ENCODE measurements around the gene CPNE6. TPM values are rescaled to one million over a fixed set of nuclear protein-coding genes. Genes with fewer than 3 reads are reported as not detected.

The CPNE6 gene
- total RNA-seq, 1 donor = not detected

DNA sequence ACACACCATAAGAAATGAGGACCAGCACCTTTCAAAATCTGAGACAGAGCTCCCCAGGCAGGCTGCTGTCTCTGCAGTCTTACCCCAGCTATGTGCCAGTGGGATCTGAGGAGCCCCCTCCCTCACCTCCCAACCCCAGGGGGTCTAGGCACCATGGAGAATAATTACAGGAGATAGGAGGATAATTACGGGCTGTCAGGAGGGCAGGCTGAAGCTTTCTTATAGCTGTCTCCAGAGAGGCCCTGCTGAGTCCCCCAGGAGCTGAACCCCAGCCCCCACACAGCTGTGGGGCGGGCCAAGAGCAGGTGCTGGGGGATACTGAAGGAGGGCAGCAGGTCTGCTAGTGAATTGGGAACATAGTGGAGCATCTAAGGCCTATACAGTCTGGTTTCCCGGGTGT is 6.8 kb downstream of the CPNE6 start:
- DNase-seq (ENCODE audit: low read depth) = no peak
- no peak overlapping the region for H3K4me3 ChIP-seq (ENCODE audit: low read depth, low read length)
- TF ChIP-seq, protein P1, sequence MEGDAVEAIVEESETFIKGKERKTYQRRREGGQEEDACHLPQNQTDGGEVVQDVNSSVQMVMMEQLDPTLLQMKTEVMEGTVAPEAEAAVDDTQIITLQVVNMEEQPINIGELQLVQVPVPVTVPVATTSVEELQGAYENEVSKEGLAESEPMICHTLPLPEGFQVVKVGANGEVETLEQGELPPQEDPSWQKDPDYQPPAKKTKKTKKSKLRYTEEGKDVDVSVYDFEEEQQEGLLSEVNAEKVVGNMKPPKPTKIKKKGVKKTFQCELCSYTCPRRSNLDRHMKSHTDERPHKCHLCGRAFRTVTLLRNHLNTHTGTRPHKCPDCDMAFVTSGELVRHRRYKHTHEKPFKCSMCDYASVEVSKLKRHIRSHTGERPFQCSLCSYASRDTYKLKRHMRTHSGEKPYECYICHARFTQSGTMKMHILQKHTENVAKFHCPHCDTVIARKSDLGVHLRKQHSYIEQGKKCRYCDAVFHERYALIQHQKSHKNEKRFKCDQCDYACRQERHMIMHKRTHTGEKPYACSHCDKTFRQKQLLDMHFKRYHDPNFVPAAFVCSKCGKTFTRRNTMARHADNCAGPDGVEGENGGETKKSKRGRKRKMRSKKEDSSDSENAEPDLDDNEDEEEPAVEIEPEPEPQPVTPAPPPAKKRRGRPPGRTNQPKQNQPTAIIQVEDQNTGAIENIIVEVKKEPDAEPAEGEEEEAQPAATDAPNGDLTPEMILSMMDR (IDR thresholded peaks at IDR 0.05; ENCODE audit: insufficient read depth, low read length) = no peak

DNA sequence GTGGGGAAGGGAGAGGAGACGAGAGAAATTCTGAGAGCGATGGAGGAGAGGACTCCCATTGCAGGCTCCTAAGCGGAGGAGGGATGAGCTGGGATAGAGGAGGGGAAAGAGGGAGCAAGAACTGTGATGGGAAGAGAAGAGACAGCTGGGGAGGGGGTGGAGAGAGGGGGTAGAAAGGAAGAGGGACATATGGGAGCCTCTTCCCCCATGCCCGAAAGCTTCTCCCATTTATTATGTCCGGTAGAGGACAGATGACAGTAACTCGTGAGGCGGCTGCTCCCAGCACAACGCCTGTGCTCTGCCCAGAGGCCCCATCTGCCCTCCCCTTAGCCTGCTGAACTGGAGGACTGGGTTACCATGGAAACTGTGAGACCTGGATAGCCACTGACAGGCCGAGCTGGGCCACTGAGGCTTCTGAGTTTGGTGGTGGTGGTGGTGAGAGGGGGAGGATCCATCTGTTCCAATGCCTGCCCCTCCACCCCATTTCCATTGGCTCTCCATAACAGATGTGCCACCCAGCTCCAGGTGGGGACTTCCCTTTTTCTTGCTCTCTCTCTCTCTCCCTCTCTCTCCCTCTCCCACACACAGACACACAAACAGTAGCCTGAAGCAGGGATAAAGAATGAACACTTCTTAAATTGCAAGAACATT is 8.3 kb downstream of the CPNE6 start:
- DNase-seq (ENCODE audit: low read depth) = no peak
- TF ChIP-seq, protein P1 (IDR thresholded peaks at IDR 0.05; ENCODE audit: insufficient read depth, low read length) = no peak

DNA sequence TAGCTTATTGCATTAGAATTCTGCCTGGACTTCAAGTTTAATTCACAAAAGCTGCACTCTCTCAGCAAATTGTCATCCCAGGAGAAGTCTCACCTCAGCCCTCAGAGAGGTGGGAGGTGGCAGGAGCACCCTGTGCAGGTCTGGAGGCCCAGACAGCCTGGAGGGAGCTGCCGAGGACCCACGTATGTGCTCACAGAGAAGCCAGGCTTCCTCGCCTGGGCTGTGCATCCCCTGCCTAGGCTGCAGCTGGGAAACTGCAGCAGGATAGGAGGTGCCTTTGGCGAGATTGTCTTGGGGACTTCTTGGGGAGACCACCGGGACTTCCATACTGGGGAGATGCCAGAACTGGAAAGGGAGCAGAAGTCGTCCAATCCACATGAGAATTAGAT is 8.8 kb downstream of the CPNE6 start:
- DNase-seq (ENCODE audit: low read depth) = no peak
- TF ChIP-seq, protein P1 (IDR thresholded peaks at IDR 0.05; ENCODE audit: insufficient read depth, low read length) = no peak
- no peak overlapping the region for H3K4me3 ChIP-seq (ENCODE audit: low read depth, low read length)

More for the DNA sequence above, 8.3 kb downstream of the CPNE6 start:
- H3K4me3 ChIP-seq (ENCODE audit: low read depth, low read length) = no peak overlapping the region

DNA sequence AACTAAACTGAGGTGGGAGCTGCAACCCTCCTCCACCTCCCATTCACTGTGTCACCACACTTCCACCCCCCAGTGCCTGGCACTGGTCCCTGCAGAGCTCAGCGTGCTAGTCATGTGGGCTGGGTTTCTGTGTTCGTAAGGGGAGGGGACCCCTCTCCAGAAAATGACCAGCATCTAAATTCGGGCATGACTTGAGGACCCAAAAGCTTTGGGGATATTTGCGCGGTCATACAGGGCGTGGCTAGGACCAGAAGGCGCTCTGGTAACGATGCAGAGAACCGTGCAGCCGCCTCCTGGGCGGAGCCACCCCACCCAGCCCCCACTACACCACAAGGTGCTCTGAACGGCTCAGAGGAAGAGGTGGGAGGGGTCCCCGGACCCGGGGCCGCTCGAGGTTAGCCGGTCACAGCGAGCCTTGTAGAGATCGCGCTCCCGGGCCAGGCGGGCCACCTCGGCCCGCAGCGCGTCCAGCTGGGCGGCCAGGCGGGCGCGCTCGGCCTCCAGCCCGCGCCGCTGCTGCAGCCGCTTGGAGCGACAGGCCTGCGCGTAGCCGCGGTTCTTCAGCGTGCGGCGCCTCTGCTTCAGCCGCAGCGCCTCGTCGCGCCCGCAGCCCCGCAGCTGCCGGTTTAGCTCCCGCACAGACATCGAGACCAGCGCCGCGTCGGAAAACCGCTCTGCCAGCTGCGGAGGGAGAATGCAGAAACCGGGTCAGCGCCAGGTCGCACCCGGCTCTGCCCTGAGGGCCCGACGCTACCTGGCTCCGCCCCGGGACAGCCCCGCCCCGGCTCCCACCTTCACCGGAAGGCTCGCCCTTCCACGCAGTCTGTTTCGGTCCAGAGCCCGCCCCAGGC is 9.8 kb downstream of the CPNE6 start:
- peak; percentile 11 for DNase-seq (ENCODE audit: low read depth)
- H3K4me3 ChIP-seq (ENCODE audit: low read depth, low read length) = peak overlapping the region; percentile 60
- TF ChIP-seq, protein P1 (IDR thresholded peaks at IDR 0.05; ENCODE audit: insufficient read depth, low read length) = no peak

DNA sequence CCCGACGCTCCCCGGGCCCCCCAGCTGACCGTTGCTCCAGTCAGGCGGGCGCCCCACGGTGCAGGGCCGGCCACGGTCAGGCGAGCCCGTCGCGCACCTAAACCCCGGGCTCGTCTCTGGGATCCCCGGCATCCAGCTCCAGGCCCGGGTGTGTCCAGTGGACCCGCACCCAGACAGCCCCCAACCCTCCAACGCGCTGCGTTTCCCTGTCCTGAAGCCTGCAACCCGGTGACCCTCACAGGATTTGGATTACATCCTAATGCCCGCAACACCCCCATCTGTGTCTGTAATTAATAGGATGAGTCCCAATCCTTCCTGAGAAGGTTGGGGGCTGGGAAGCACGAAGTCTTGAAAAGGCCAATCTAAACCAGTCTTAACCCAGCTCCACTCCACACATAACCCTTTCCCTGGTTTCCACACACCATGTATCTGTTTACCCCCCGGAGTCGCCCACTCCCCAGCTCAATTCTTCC is 10.4 kb downstream of the CPNE6 start:
- H3K4me3 ChIP-seq (ENCODE audit: low read depth, low read length) = no peak overlapping the region

DNA sequence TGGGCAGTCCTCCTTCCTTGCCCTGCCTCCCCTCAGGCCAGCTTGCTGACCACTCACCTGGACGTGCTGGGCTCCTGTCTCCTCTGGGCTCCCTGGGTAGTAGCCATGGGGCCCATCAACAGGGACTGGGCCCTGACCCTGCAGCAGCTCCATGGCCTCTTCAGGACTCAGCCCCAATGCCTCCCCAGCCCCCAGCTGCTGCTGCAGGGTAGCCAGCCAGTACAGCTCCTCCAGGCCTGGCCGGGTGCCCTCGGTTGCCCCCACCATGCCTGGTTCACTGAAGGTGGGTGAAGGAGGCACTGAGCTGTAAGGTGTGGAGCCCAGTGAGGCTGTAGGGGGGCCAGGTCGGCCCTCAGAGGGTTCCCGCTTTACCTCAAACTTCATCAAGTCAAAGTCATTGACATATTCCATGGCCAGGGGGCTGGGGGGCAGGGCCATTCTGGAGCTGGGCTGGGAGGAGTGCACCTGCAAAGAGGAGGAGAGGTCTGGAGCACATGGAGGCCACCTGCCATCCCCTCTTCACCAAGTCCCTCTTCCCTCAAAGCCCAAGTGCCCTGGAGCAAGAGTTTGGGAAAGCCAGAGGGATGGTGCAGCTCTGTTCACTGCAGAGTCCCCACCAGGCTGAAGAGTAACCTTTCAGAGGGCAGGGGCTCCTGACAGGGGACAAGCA is 11.2 kb downstream of the CPNE6 start:
- TF ChIP-seq, protein P1 (IDR thresholded peaks at IDR 0.05; ENCODE audit: insufficient read depth, low read length) = no peak
- H3K4me3 ChIP-seq (ENCODE audit: low read depth, low read length) = no peak overlapping the region
- no peak for DNase-seq (ENCODE audit: low read depth)

More for the DNA sequence above, 10.4 kb downstream of the CPNE6 start:
- TF ChIP-seq, protein P1 (IDR thresholded peaks at IDR 0.05; ENCODE audit: insufficient read depth, low read length) = no peak
- DNase-seq (ENCODE audit: low read depth) = no peak

Data from fibroblast of the aortic adventitia (primary cell).